Brain microvascular endothelial cell (primary cell): ENCODE data around the gene GDPD5.
A peak's percentile ranks its signal among the peaks of the same experiment; 100 is the strongest.

ENCODE experiments used
- DNase-seq: peaks from one replicate; pipeline ENCODE4 v3.0.0-alpha.2; 2020
- H3K27ac ChIP-seq: fragments of 250-450 bp; sonication (Bioruptor Pico); 2 replicates; pipeline ENCODE4 v1.5.1; 2020; ENCODE audit warnings: mild to moderate bottlenecking, moderate library complexity
- H3K27me3 ChIP-seq: fragments of 250-450 bp; sonication (Bioruptor Pico); replicated peaks from 2 replicates; pipeline ENCODE4 v1.5.1; 2020; ENCODE audit warnings: mild to moderate bottlenecking
- H3K36me3 ChIP-seq: fragments of 250-450 bp; sonication (Bioruptor Pico); replicated peaks from 2 replicates; pipeline ENCODE4 v1.5.1; 2020; ENCODE audit warnings: mild to moderate bottlenecking
- H3K4me3 ChIP-seq: 2 replicates; pipeline ENCODE4 v1.5.1; 2011; ENCODE audit warnings: low read depth, mild to moderate bottlenecking, control low read depth, low read length, moderate library complexity
- CTCF ChIP-seq: IDR thresholded peaks from 2 replicates; pipeline ENCODE4 v1.5.1; 2011; ENCODE audit warnings: low read depth, mild to moderate bottlenecking, moderate library complexity, low read length, control low read depth, inconsistent platforms; ENCODE audit errors: missing control alignments
- in situ Hi-C: cut with HindIII; loops from 2 replicates; pipeline ENCODE4 v1.10.0; 2017; ENCODE audit warnings: low sequenced_read_pairs, low pct_ligation_motif_present

GDPD5 gene

GRCh38 chr11:75428281-75428724 lies 97.4 kb downstream of the GDPD5 start:
- peak overlapping the region; percentile 47 for H3K4me3 ChIP-seq
- peak; percentile 90 for DNase-seq
- in situ Hi-C loops = no loop called here
- TF ChIP-seq CTCF = no peak
- H3K27me3 ChIP-seq = peaks cover 30% of the 10 kb centered on the region
- no peak overlapping the region for H3K27ac ChIP-seq
- H3K36me3 ChIP-seq = no peaks in the 10 kb centered on the region

GRCh38 chr11:75427181-75427580 lies 98.6 kb downstream of the GDPD5 start:
- H3K27me3 ChIP-seq = peaks cover 20% of the 10 kb centered on the region
- TF ChIP-seq CTCF = no peak
- H3K27ac ChIP-seq = no peak overlapping the region
- DNase-seq = no peak
- in situ Hi-C loops = no loop called here
- no peaks in the 10 kb centered on the region for H3K36me3 ChIP-seq
- H3K4me3 ChIP-seq = no peak overlapping the region

GRCh38 chr11:75426720-75427086 lies 99.0 kb downstream of the GDPD5 start:
- Histone ChIP-seq H3K27ac (no peak overlapping the region), H3K27me3 (peaks cover 15% of the 10 kb centered on the region), H3K36me3 (no peaks in the 10 kb centered on the region), H3K4me3 (no peak overlapping the region)
- TF ChIP-seq CTCF = no peak
- in situ Hi-C loops = no loop called here
- DNase-seq = no peak

GRCh38 chr11:75425422-75425821 lies 100.3 kb downstream of the GDPD5 start:
- Histone ChIP-seq H3K4me3 (no peak overlapping the region), H3K36me3 (no peaks in the 10 kb centered on the region), H3K27ac (no peak overlapping the region), H3K27me3 (peaks cover 2% of the 10 kb centered on the region)
- TF ChIP-seq CTCF = peak; percentile 67
- in situ Hi-C loops = no loop called here
- no peak for DNase-seq

- Histone ChIP-seq H3K36me3 (no peaks in the 10 kb centered on the region), H3K4me3 (no peak overlapping the region), H3K27ac (no peak overlapping the region), H3K27me3 (no peaks in the 10 kb centered on the region)
- DNase-seq = no peak
- no peak for TF ChIP-seq CTCF
- in situ Hi-C loops = no loop called here
Measured at GRCh38 chr11:75424396-75424795, 101.3 kb downstream of the GDPD5 start.

- DNase-seq = no peak
- Histone ChIP-seq H3K27ac (no peak overlapping the region), H3K36me3 (no peaks in the 10 kb centered on the region), H3K4me3 (no peak overlapping the region), H3K27me3 (no peaks in the 10 kb centered on the region)
- no peak for TF ChIP-seq CTCF
- in situ Hi-C loops = no loop called here
Measured at GRCh38 chr11:75423721-75424120, 102.0 kb downstream of the GDPD5 start.
